G401.6 (cell line): ENCODE results near the gene ZNF235.
"Not testable (repeated sequence)": the region's sequence is repeated elsewhere in the genome, so short reads cannot be mapped to it uniquely, and the experiment has no call there.

ENCODE experiments used
- FAIRE-seq: peaks from 2 replicates; lab custom pipeline; 2012; peaks lifted over from hg19 to GRCh38; lab: Jason Lieb, UNC

Gene ZNF235

GRCh38 chr19:44304659-44305193 lies at the start of gene ZNF235:
Gene ZNF235, minus strand, starts transcription at chr19:44305025. Its CDS starts 1,621 bp downstream, at chr19:44303404.
- FAIRE-seq: peak; percentile 97

DNA sequence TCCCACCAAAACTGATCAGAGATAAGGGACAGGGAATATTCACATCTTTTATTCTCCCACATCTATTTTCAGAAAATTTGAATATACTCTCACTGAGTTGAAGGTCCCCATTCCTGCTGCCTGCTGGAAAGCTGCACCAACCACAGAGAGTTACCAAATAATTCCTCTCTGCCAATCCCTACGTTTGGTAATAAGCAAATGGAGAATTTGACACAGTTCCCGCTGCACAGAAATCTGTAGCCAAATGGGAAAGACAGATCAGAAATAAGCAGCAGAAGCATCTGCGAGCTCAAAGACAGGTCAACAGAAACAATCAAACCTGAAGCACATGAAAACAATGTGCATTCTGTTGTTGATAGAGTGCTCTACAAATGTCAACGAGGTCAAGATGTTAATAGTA lies 41.7 kb upstream of the ZNF235 start:
- FAIRE-seq: no peak

- no peak for FAIRE-seq
These were observed 41.1 kb upstream of the ZNF235 start for GRCh38 chr19:44345959-44346358.

DNA sequence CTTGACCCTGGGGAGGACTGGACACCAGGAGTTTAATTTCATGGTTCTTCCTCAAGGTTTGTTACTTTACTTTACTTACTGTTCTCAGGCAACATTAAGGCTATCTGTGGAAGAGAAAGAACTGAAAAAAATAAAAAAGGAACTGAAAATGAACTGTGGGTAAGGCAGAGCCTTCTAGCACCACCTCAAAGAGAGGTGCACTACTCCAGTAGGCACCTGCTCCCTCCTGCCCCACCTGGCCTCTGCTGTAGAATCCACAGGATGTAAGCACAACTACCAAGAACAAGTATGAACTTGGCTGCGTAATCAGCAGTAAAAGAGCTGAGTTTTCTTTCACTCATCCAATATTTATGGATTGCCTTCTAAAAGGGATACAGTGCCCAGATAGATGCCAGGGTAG lies 39.4 kb upstream of the ZNF235 start:
- no peak for FAIRE-seq

DNA sequence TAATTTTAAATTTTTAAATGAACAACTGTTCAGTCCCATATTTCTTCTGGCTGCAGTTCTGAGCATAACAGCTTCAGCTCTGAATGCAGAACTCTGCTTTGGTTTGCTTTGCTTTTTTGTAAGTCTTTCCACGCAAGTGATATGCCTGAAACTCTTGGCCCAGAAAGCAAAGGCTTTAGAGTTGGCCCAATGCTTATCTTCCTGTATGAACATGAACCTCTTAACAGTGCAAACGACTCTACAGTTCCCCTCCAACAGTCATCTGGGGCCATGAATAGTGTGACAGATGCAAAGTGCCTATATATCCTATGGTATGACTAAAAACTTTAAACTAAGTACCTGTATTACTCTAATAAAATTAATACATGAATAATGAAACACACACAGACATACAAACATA lies 37.0 kb upstream of the ZNF235 start:
- no peak for FAIRE-seq

DNA sequence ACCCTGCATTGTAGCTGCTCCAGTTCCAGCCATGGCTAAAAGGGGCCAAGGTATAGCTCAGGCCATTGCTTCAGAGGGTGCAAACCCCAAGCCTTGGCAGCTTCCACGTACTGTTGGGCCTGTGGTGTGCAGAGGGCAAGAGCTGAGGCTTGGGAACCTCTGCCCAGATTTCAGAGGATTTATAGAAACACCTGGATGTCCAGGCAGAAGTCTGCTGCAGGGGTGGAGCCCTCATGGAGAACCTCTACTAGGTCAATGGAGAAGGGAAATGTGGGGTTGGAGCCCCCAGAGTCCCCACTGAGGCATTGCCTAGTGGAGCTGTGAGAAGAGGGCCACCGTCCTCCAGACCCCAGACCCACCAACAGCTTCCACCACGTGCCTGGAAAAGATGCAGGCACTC lies 29.8 kb upstream of the ZNF235 start:
- not testable (repeated sequence) for FAIRE-seq

DNA sequence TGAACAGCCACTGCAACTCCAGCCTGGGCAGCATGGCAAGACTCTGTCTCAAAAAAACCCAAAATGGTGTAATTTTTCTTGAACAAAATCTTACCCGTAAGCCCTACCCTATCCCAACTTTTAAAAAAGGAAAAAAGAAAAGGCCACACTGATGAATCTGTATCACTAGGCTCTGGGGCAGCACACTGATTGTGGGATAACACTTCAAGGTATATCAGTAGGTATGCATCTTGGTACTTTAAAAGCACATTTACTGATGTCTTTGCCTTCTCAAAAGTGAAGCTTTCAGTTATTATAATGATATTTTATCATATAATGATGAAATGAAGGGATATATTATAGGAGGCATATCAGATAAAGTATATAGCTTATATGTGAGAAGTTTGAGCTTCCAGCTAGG lies 27.3 kb upstream of the ZNF235 start:
- no peak for FAIRE-seq

- FAIRE-seq: no peak
These were observed 11.1 kb upstream of the ZNF235 start for GRCh38 chr19:44315883-44316282.

- no peak for FAIRE-seq
These were observed 8.4 kb upstream of the ZNF235 start for GRCh38 chr19:44313231-44313630.

DNA sequence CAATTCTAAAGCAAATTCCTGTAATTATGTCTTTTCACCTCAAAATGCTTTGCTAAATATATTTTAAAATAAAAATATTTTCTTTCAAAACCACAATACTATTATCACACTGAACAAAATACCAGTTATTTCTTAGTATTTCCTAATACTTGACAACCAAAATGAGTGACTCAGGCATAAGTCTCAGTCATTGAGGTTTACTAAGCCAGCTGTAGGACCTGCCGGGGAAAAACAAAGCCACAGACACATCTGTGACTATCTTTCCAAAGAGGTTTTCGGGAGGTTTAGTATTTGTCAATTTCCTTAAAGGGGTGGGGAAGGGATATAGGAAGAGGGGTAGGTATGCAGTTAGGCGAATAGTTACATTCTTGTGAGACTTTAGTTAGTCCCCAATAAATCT lies 3.2 kb upstream of the ZNF235 start:
- FAIRE-seq: no peak

- FAIRE-seq: no peak
These were observed 1.5 kb upstream of the ZNF235 start for GRCh38 chr19:44306283-44306682.

DNA sequence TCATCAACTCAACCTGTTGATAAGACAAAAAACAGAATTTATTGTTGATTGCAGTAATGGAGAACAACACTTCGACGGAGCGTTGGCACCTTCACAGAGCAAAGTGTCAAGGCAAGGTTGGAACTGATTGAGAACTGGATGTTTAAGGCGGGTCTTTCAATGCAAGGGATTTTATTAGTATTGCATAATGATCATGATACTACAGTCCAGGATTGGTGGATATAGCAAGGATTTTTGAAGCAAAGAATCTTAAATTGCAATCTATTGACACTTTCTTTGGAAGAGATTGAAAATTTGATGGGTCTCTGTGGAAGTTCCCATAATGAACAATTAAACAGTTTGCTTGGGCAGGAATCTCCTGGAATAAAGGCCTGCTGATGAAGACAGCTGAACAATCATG lies 632 bp upstream of the ZNF235 start:
- FAIRE-seq: no peak

DNA sequence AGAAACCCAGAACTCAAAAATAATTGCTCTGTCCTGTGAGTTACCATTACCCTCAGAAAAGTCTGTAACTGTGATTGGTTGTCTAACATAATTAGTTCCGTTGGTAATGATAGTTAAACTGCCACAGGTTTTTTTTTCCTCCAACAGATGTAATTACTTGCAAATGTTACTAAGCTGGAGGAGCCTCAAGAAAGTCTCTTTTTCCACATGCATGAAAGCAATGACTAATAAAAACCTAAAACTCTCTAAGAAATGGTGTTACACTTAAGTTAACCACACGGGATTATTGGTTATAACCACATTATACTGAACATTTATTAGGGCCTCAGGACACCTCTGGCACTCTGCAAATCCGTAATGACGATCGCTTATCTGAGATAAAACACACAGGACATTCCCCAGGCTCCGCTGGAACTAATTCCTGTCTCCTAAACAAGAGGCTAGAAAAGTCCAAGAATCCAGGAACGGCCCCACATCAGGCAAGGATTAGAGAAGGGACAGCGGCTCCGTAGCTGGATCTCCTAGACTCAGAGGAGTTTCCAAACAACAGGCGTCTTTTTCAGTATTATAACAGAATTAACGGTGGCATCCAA lies 753 bp downstream of the ZNF235 start:
- no peak for FAIRE-seq

- no peak for FAIRE-seq
These were observed 1.5 kb downstream of the ZNF235 start for GRCh38 chr19:44303320-44303719.

DNA sequence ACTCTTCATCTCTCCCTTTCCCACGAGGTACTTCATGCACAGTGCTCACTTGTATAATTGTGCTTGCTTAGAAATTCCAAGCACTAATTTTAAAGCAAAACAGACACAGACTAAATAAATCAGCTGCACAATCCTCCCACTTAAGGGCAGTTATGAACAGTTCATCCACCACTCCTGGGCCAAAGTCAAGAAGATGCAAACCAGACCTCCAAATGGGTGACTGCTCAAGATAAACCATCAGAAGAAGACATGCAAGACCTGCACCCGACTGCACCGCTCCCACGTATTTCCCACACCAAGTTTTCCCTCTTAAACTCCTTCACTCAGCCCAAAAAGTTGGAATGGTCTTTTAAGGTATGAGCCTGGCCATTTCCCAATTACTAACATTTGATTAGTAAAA lies 19.9 kb downstream of the ZNF235 start:
- FAIRE-seq: no peak

- FAIRE-seq: no peak
These were observed 22.0 kb downstream of the ZNF235 start for GRCh38 chr19:44282846-44283245.

GRCh38 chr19:44280916-44281315 lies 23.9 kb downstream of the ZNF235 start:
- no peak for FAIRE-seq

DNA sequence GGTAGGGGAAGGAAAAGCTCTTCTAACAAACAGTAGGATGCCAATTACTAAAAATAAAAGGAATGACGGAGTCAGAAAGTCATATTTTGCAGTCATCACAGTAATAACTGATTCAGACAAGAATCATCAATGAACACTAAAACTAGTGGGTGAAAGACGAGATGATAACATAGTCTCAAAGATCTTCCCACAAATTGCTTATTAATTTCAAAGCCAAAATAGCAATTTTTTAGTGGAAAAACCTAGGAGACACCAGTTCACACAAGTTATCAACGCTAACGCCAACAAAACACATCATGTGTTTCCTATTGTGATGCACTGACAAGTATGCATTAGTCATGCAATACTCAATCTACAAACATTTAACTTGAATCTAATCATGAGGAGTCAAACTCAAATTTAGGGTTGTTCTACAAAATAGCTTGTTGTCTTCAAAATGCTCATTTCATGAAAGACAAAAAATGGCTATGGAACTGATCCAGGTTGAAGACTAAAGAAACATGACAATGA lies 26.6 kb downstream of the ZNF235 start:
- FAIRE-seq: no peak

DNA sequence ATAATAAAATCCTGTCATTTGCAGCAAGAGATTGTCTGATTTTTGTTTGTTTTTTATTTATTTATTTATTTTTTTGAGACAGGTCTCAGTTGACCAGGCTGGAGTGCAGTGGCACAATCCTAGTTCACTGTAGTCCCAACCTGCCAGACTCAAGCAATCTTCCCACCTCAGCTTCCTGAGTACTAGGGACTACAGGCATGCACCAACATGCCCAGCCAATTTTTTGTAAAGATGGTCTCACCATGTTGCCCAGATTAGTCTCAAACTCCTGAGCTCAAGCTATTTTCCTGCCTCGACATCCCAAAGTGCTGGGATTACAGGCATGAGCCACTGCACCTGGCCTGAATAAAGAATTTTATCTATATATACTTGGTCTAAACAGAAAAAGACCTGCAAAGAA lies 27.5 kb downstream of the ZNF235 start:
- FAIRE-seq: no peak

DNA sequence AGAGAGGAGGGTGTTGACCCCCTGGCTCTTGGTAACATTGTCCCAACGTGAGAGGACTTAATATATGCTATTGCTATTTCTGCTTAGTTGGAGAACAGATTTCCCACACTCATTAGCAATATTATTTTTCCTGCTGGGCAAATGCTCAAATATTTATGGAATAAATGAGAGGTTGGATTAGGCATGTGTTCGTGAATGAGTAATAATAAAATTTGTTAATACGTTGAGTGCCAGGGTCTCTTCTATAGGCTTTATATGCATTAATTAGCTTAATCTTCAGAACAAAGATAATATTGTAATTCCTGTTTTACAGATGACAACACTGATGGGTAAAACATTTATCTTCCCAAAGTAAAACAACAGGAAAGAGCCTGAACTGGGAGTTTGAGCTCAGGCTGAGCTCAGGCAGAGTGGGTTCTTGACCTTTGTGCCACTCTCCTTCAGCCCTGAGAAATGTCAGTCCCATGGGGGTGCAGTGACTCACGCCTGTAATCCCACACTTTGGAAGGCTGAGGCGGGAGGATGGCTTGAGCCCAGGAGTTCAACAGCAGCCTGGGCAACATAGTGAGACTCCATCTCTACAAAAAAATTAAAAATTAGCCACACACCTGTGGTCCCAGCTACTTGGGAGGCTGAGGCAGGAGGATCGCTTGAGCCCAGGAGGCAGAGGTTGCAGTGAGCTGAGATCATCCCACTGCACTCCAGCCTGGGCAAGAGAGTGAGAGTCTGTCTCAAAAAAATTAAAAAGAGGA lies 44.0 kb downstream of the ZNF235 start:
- FAIRE-seq: no peak

DNA sequence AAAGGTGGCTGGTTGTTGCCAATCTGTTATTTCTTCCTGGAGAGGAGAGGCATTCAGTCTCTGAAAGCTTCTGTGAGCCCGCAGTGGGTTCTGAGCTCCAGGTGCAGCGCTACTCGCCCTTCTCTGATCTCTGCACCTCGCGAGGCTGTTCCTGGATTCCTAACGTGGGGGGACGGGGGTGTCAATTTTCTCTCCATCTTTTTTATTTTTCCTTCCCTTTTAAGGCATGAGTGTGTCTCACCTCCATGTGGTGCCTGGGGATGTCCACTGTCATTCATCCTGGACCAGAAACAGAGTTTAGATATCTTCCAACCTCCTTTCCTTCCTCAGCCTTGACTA lies 44.5 kb downstream of the ZNF235 start:
- FAIRE-seq: no peak

GRCh38 chr19:44258835-44259413 lies 45.9 kb downstream of the ZNF235 start:
- no peak for FAIRE-seq

DNA sequence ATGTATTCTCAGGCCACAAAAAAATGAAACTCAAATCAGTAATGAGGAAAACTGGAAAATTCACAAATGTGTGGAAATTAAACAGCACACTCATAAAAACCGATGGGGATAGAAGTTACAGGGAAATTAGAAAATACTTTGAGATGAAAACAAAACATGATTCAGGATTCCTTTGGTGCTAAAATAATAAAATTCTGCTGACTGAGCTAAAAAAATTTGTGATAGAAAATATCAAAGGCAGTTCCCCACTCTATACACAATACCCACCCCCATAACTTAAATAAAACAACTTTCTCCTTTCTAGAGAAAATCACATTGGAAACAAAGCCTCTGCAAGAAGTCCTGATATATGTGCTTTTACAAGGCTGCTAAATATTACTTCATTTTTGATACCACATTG lies 46.7 kb downstream of the ZNF235 start:
- no peak for FAIRE-seq
